ENCODE measurements around the gene PKNOX1.
"Not testable (repeated sequence)": the region's sequence is repeated elsewhere in the genome, so short reads cannot be mapped to it uniquely, and the experiment has no call there.

Gene PKNOX1

DNA sequence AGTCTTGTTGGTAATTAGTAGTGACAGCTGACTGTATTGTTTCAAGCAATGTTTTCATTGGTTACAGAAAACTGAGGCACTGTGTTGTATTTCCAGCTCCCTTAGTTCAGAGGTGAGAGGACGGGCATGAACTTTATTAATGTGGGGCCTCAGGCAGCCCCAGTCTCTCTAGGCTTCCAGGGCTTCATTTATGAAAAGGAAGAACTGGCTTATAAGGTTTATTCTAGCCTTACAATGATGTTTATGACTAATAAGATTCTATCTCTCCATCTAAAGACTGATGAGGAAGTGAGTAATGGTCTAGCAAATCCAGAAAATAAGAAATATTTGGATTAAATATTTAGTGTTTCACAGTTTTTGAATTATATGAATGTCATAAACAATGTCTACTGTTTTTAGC, 59.7 kb downstream of the PKNOX1 start:
- in situ Hi-C loops (cut with HindIII; ENCODE audit: low sequenced_read_pairs) = no loop called here
- TF ChIP-seq, protein P1, sequence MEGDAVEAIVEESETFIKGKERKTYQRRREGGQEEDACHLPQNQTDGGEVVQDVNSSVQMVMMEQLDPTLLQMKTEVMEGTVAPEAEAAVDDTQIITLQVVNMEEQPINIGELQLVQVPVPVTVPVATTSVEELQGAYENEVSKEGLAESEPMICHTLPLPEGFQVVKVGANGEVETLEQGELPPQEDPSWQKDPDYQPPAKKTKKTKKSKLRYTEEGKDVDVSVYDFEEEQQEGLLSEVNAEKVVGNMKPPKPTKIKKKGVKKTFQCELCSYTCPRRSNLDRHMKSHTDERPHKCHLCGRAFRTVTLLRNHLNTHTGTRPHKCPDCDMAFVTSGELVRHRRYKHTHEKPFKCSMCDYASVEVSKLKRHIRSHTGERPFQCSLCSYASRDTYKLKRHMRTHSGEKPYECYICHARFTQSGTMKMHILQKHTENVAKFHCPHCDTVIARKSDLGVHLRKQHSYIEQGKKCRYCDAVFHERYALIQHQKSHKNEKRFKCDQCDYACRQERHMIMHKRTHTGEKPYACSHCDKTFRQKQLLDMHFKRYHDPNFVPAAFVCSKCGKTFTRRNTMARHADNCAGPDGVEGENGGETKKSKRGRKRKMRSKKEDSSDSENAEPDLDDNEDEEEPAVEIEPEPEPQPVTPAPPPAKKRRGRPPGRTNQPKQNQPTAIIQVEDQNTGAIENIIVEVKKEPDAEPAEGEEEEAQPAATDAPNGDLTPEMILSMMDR (IDR thresholded peaks at IDR 0.05; ENCODE audit: low read depth, low read length, missing control alignments) = no peak
- H3K4me3 ChIP-seq (ENCODE audit: low read depth, low read length) = no peak overlapping the region
- no peak for DNase-seq (ENCODE audit: low read depth)

DNA sequence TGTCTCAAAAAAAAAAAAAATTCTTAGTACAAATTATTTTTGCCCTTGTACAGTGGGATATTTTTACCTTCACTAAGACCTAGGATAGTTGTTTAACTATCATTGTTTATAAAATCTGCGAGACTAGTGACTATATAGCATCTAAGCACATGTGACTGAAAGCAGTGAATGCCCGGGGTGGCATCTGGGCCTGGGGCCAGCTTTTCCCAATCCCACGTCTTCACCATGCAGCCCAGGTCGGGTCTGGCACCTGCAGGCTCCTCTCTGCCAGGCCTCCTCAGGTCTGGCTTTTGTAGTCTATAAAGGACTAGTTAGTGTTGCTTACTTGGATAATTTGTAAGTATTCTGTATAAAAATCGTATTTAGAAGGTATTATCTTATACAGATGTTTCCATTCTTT, 60.5 kb downstream of the PKNOX1 start:
- TF ChIP-seq, protein P1 (IDR thresholded peaks at IDR 0.05; ENCODE audit: low read depth, low read length, missing control alignments) = no peak
- no peak for DNase-seq (ENCODE audit: low read depth)
- no peak overlapping the region for H3K4me3 ChIP-seq (ENCODE audit: low read depth, low read length)
- in situ Hi-C loops (cut with HindIII; ENCODE audit: low sequenced_read_pairs) = no loop called here

DNA sequence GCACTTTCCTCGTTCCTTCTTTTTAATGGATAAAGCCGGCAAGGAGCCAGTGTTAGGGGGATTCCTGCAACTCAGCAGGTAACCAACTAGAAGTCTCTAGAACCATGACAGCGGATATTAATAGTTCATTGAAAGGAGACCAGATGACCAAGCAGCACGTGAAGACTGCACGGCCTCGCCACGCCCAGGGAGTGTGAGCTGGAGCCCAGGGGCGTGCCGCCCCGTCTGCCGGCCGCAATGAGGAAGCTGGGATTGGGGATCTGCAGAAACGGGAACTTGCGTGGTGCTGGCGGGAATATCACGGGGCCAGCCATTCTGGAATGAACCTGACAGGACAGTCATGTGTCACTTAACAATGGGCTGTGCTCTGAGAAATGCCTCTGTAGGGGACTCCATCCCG, 62.5 kb downstream of the PKNOX1 start:
- DNase-seq (ENCODE audit: low read depth); H3K4me3 ChIP-seq (ENCODE audit: low read depth, low read length); in situ Hi-C loops (cut with HindIII; ENCODE audit: low sequenced_read_pairs): not testable (repeated sequence)

DNA sequence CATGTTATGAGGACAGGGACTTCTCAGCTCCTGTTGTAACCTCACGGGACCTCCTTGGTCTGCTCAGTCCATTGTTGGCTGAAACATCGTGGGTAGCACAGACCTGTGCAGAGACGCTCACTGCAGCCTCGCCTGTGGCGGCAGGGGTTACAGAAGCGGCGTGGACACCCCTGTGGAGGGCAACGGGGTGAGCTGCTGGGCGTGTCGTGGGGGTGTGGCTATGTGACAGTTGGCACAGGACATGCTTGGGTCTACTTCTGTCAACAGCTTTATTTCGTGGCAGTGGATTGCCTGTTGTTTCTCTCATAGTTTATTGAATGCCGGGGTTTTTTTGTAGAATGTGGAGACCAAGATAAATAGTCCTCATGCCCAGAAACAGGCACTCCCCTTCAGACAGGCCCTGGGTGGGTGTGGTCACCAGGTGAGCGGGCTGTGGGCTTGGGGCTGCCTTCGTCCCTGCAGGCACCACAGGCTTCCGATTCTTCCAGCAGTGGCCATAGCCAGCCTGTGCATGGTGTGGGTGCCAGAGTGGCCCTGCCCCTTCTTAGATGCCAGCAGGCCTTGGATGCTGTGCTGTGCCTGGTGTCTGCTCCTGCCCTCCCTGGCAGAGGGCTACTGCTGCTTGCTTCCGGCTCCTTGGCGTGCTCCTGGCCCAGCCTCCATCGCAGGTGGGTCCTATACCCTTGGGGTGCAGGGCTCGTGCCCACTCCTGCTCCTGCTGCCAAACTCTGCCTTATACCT, 63.7 kb downstream of the PKNOX1 start:
- in situ Hi-C loops (cut with HindIII; ENCODE audit: low sequenced_read_pairs); DNase-seq (ENCODE audit: low read depth); H3K4me3 ChIP-seq (ENCODE audit: low read depth, low read length): not testable (repeated sequence)

DNA sequence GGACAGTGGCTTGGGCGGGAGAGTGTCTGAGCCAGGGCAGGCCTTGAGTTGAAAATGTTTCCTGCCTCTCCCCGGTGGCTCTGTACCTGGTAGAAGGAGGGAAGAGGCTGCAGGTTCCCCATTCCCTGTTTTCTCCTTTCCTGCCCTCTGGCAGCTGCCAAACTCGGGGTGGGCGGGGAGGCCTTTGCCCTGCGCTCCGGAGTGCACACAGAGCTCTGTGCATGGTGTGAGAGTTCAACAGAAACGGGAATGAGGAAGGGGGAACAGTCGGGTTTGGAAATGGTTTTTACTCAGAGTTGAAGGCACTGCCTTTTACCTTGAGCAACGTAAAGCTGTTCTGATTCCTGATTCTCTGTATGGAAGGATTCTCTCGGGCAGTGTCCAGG, 64.3 kb downstream of the PKNOX1 start:
- in situ Hi-C loops (cut with HindIII; ENCODE audit: low sequenced_read_pairs) = not testable (repeated sequence)

DNA sequence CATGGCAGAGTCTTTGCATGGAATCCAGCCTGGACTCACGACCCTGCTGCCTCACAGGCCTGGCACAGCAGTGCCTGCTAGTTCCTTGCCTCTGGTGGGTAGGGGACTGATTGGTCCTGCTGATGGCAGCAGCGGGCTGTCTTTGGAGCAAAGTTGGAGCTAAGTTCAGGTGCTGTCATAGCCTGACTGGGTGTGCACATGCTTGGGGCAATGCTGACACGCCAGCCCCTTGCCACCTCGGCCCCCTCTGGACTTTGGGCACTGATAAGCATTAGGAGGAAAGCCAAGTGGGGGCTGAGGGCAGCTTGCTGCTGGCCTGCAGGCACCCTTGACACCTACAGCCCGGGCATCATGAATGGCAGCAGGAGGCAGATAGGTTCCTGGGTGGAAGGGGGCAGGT, 67.8 kb downstream of the PKNOX1 start:
- in situ Hi-C loops (cut with HindIII; ENCODE audit: low sequenced_read_pairs); DNase-seq (ENCODE audit: low read depth); H3K4me3 ChIP-seq (ENCODE audit: low read depth, low read length): not testable (repeated sequence)

More for the DNA sequence above, 64.3 kb downstream of the PKNOX1 start:
- not testable (repeated sequence) for H3K4me3 ChIP-seq (ENCODE audit: low read depth, low read length); DNase-seq (ENCODE audit: low read depth)

DNA sequence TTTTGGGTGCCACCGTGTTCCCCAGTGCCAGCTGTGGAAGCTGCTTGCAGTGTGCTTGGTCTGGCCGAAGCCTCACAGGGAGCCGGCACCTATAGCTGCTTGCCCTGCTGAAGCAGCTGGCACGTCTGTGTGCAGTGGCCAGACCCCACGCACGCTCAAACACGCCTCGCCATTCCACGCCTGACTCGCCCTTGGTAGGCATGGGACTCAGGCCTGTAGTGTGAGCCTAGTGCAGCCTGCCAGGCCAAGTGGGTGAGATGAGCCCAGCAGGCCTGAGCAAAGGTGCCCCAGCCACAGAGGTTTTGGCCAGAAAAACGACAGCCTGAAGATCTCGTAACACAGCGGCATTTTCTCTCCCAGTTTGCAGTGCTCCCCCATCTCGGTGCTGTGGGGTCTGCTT, 68.9 kb downstream of the PKNOX1 start:
- H3K4me3 ChIP-seq (ENCODE audit: low read depth, low read length); DNase-seq (ENCODE audit: low read depth); in situ Hi-C loops (cut with HindIII; ENCODE audit: low sequenced_read_pairs): not testable (repeated sequence)

DNA sequence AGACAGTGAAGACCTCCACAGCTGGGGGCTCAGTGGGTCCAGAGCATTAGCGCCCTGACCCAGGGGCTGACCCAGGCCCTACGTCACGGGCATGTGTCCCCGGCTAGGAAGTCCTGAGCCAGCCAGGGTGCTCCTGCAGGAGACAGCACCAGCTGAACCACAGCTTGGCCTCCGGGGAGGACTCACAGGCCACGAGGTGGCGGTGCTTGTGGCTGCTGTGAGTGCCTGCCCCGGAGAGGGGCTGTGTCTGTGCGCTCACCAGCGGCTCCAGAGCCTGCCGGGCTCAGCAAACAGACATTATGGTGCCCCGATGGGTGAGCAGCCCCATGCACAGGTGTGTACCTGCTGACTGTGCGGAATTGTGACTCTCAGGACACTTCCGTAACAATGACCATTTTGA, 70.2 kb downstream of the PKNOX1 start:
- in situ Hi-C loops (cut with HindIII; ENCODE audit: low sequenced_read_pairs); DNase-seq (ENCODE audit: low read depth): not testable (repeated sequence)

DNA sequence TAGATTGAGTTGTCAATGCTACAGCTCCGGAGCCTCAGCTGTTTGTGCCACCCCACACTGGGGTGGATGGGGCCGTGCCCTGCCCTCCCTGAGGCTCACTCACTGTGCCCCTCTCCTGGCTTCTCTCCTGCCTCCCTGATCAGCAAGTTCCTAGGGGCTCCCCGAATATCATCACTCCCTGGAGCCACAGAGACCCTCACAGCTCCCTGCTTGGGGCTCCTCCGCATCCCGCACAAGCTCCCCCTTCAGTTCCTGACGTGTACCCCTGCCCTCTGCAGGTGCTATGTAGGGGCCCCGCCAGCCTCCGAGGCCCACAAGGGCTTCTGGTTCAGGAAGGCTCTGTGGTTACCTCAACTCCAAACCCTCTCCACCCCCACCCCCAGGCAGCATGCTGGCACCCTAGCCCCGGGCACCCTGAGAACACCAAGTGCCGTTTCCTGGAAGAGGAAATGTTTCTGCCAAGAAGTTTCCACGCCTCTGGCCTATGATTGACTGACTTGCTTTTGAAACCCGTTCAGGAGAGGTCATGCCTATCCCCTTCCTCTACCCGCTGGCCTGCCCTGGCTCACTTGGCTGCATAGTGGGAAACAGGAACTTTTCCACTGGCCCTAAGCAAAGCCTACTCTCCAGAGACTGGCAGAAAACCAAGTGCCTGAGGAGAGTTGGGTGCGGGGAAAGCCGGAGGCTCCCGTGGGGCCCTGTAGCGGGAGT, 71.0 kb downstream of the PKNOX1 start:
- H3K4me3 ChIP-seq (ENCODE audit: low read depth, low read length); DNase-seq (ENCODE audit: low read depth); in situ Hi-C loops (cut with HindIII; ENCODE audit: low sequenced_read_pairs): not testable (repeated sequence)

More for the DNA sequence above, 70.2 kb downstream of the PKNOX1 start:
- H3K4me3 ChIP-seq (ENCODE audit: low read depth, low read length) = not testable (repeated sequence)

DNA sequence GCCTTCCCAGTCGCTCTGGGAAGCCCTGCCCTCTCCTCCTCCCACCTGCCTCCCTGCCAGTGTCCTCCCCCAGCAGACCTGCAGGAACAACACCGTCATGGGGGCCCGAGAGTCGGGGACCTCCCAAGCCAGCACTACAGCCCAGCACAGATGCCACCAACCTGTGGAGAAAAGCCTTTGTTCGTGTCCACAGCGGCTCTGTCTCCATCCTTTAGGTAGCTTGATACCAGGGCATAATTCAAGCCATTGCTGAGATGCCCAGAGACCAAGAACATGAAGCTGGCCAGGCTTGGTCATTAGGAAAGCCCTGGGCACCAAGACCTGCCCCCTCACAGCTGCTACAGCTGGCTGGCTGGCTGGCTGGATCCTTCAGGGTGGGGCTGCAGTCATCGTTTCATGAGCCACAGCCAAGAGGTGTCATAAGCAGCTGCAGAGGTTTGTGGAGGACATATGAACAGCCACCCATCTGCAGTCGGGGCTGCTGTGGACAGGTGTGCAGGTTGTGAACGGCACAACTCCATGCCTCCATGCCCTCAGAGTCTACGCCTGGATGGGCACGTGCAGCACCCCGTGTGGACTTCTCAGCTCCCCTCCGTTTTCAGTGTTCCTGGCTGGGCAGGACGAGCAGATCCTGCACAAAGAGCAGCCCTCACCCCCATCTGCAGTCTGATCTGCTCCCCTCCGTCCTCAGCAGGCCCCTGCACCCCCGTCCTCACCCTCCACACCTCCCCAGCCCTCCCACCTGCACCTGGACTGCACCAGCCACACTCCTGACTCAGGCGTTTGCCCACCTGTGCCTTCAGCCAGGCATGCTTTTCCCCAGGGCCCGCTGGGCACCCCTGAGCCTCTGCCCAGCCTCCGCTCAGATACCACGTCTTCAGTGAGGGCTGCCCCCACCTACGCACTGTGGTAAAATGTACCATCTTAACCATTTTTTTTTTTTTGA, 71.8 kb downstream of the PKNOX1 start:
- H3K4me3 ChIP-seq (ENCODE audit: low read depth, low read length); in situ Hi-C loops (cut with HindIII; ENCODE audit: low sequenced_read_pairs); DNase-seq (ENCODE audit: low read depth): not testable (repeated sequence)

DNA sequence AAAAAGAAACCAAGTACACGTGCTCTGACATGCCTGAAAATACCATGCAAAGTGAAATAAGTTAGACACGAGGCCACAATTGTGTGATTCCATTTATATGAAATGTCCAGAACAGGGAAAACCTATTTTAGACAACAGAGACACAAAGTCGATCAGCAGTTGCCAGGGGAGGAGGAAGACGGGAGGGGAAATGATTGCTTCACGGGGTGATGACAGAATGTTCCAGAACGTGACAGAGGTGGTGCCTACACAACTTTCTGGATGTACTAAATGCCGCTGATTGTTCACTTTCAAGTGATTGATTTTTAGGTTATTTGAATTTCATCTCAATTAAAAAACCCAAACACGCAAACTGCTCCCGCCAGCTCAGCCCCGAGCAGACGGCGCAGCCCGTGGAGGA, 78.8 kb downstream of the PKNOX1 start:
- in situ Hi-C loops (cut with HindIII; ENCODE audit: low sequenced_read_pairs); H3K4me3 ChIP-seq (ENCODE audit: low read depth, low read length); DNase-seq (ENCODE audit: low read depth): not testable (repeated sequence)

DNA sequence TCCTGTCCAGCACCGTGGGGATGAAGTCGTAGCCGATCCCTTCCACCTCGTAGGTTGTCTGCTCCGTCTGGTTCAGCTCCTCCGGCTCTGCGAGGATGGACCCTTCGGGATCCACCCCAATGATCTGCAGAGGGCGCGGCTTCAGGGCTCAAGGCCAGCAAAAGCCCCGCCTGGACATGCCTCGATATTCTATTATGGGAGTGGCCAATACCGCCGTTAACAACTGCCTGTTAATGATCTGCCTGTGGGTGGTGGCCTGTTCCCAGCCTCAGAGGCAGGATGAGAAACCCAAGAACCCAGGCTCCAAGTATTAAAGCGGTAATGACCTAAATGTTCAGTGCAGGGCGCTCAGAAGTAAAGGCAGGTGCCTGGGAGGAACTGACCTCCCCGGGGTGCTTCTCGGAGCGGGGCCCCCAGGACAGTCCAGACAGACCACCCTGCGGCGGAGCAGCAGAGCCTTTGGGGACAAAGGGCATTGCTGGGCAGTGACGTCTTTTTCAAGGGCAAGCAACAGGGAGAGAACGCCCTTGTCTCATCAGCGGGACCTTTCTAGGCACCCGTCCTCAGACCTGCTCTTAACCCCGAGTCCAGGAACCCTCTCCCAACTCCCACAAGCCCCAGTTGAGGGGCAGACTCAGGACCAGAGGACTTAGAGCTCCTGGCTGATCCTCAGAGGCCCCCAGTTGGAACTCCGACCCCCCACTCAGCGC, 88.7 kb downstream of the PKNOX1 start:
- DNase-seq (ENCODE audit: low read depth); H3K4me3 ChIP-seq (ENCODE audit: low read depth, low read length); in situ Hi-C loops (cut with HindIII; ENCODE audit: low sequenced_read_pairs): not testable (repeated sequence)

DNA sequence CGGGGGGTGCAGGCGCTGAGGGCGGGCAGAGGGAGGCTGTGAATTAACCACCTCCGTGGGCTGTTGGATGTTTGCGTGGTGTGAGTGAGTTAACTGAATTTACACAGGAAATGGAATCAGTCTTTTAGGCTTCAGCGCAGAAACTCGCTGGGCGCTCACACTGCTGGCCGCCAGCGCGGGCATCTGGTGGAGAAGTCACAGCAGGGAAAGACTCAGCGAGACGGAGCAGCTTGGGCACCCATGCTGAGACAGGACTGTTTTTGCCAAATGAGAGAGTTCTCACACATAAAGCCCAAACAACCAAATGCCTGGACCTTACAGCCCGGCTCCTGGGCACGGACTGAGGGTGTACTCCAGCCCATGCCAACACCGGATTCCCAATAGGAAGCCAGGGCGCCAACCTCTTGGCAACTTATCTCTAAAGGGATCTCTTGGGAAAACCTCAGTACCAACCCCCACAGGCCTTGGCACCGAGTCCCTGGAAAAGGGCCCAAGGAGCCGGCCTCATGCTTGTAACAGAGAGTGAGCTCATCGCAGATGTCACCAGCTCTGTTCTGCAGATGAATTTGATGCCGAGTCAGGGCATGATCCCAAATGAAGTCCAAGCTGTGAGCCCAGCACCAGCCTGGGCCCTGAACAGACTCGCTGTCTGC, 90.0 kb downstream of the PKNOX1 start:
- H3K4me3 ChIP-seq (ENCODE audit: low read depth, low read length); in situ Hi-C loops (cut with HindIII; ENCODE audit: low sequenced_read_pairs); DNase-seq (ENCODE audit: low read depth): not testable (repeated sequence)

DNA sequence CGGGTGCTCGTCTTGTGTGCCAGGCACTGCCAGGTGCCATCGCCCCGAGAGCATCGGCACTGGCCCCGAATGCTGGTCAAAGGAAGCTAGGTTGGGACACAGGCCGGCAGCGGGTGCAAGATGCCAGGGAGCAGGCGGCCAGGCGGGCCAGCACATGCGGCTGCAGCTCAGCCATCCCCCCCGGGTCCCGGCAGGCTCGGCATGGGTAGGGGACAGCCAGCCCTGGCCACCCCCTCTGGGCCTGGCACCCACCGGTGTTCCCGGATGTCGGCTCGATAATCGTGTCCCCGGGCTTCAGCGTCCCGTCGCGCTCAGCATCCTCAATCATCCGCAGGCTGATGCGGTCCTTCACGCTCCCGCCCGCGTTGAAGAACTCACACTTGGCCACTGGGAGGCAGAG, 91.6 kb downstream of the PKNOX1 start:
- DNase-seq (ENCODE audit: low read depth); in situ Hi-C loops (cut with HindIII; ENCODE audit: low sequenced_read_pairs); H3K4me3 ChIP-seq (ENCODE audit: low read depth, low read length): not testable (repeated sequence)
